HCEC 1CT (cell line): ENCODE measurements around the gene ABCD4.
A peak's percentile ranks its signal among the peaks of the same experiment; 100 is the strongest.

Experiments used
- DNase-seq: peaks from one replicate; pipeline ENCODE4 v3.0.0-alpha.2; 2017

The ABCD4 gene

GRCh38 chr14:74301594-74302151, 1.1 kb downstream of the ABCD4 start:
- no peak for DNase-seq

GRCh38 chr14:74299061-74299545, 3.6 kb downstream of the ABCD4 start:
- DNase-seq: no peak

- no peak for DNase-seq
Observed at GRCh38 chr14:74297986-74298385, 4.7 kb downstream of the ABCD4 start.

GRCh38 chr14:74296037-74296467, 6.7 kb downstream of the ABCD4 start:
- DNase-seq: no peak

GRCh38 chr14:74293606-74294005, 9.1 kb downstream of the ABCD4 start:
- DNase-seq: no peak

- no peak for DNase-seq
Observed at GRCh38 chr14:74292061-74292460, 10.7 kb downstream of the ABCD4 start.

- DNase-seq: no peak
Observed at GRCh38 chr14:74290415-74290814, 12.3 kb downstream of the ABCD4 start.

- no peak for DNase-seq
Observed at GRCh38 chr14:74289801-74290200, 12.9 kb downstream of the ABCD4 start.

- DNase-seq: no peak
Observed at GRCh38 chr14:74286736-74287135, 16.0 kb downstream of the ABCD4 start.

- no peak for DNase-seq
Observed at GRCh38 chr14:74281069-74281468, 21.7 kb downstream of the ABCD4 start.

GRCh38 chr14:74278080-74278479, 24.7 kb downstream of the ABCD4 start:
- DNase-seq: no peak

- DNase-seq: peak; percentile 77
Observed at GRCh38 chr14:74275241-74275841, 27.4 kb downstream of the ABCD4 start.

GRCh38 chr14:74271365-74271764, 31.4 kb downstream of the ABCD4 start:
- DNase-seq: no peak

- peak; percentile 81 for DNase-seq
Observed at GRCh38 chr14:74270382-74271177, 32.2 kb downstream of the ABCD4 start.

- no peak for DNase-seq
Observed at GRCh38 chr14:74267588-74267987, 35.1 kb downstream of the ABCD4 start.

GRCh38 chr14:74265301-74265965, 37.3 kb downstream of the ABCD4 start:
- DNase-seq: no peak

- DNase-seq: no peak
Observed at GRCh38 chr14:74263921-74264320, 38.8 kb downstream of the ABCD4 start.

GRCh38 chr14:74263181-74263580, 39.6 kb downstream of the ABCD4 start:
- DNase-seq: no peak

GRCh38 chr14:74262076-74262475, 40.7 kb downstream of the ABCD4 start:
- no peak for DNase-seq

- no peak for DNase-seq
Observed at GRCh38 chr14:74261288-74261687, 41.4 kb downstream of the ABCD4 start.

GRCh38 chr14:74260525-74261233, 42.1 kb downstream of the ABCD4 start:
- DNase-seq: no peak

- no peak for DNase-seq
Observed at GRCh38 chr14:74259513-74259912, 43.2 kb downstream of the ABCD4 start.

GRCh38 chr14:74258764-74259035, 44.0 kb downstream of the ABCD4 start:
- no peak for DNase-seq
